ENCODE measurements around the gene PIM3. TPM values are rescaled to one million over a fixed set of nuclear protein-coding genes. Genes with fewer than 3 reads are reported as not detected.
A peak's percentile ranks its signal among the peaks of the same experiment; 100 is the strongest.

The PIM3 gene
- total RNA-seq, 1 donor, result 19.9 TPM

- no peaks in the 10 kb centered on the region for H3K9me3 ChIP-seq (ENCODE audit: low read depth, low read length)
- H3K36me3 ChIP-seq (ENCODE audit: insufficient read depth, low read length), result no peaks in the 10 kb centered on the region
- no peak for DNase-seq (ENCODE audit: insufficient read length, low spot score, missing footprints)
- TF ChIP-seq CTCF (IDR thresholded peaks at IDR 0.05; ENCODE audit: extremely low read depth, low read depth, low read length), result no peak
- H2AFZ ChIP-seq (ENCODE audit: low read length), result no peak overlapping the region
- H3K4me2 ChIP-seq (ENCODE audit: insufficient read depth, low read length), result no peak overlapping the region
- peaks cover 3% of the 10 kb centered on the region for H3K4me1 ChIP-seq (ENCODE audit: insufficient read depth, low read length)
- H3K27ac ChIP-seq (ENCODE audit: low read depth, low read length), result no peak overlapping the region
- no peaks in the 10 kb centered on the region for H3K27me3 ChIP-seq (ENCODE audit: insufficient read depth, low read length)
- H3K79me2 ChIP-seq (ENCODE audit: insufficient read depth, low read length), result no peaks in the 10 kb centered on the region
- no peak overlapping the region for H3K4me3 ChIP-seq (ENCODE audit: insufficient read depth, low read length)
- H4K20me1 ChIP-seq (ENCODE audit: insufficient read depth, low read length), result no peaks in the 10 kb centered on the region
Measured at GRCh38 chr22:49935561-49935960, 25.0 kb upstream of the PIM3 start.

- Histone ChIP-seq H3K9me3 (ENCODE audit: low read depth, low read length) (no peaks in the 10 kb centered on the region), H3K27ac (ENCODE audit: low read depth, low read length) (no peak overlapping the region), H3K4me3 (ENCODE audit: insufficient read depth, low read length) (peak overlapping the region; percentile 25), H3K4me1 (ENCODE audit: insufficient read depth, low read length) (peaks cover 3% of the 10 kb centered on the region), H4K20me1 (ENCODE audit: insufficient read depth, low read length) (no peaks in the 10 kb centered on the region), H2AFZ (ENCODE audit: low read length) (no peak overlapping the region), H3K79me2 (ENCODE audit: insufficient read depth, low read length) (no peaks in the 10 kb centered on the region), H3K27me3 (ENCODE audit: insufficient read depth, low read length) (no peaks in the 10 kb centered on the region), H3K36me3 (ENCODE audit: insufficient read depth, low read length) (no peaks in the 10 kb centered on the region), H3K4me2 (ENCODE audit: insufficient read depth, low read length) (peak overlapping the region; percentile 36)
- TF ChIP-seq CTCF (IDR thresholded peaks at IDR 0.05; ENCODE audit: extremely low read depth, low read depth, low read length), result no peak
- DNase-seq (ENCODE audit: insufficient read length, low spot score, missing footprints), result peak; percentile 97
Measured at GRCh38 chr22:49936018-49936972, 24.3 kb upstream of the PIM3 start.

- H3K9me3 ChIP-seq (ENCODE audit: low read depth, low read length), result no peaks in the 10 kb centered on the region
- no peaks in the 10 kb centered on the region for H3K27me3 ChIP-seq (ENCODE audit: insufficient read depth, low read length)
- H3K4me1 ChIP-seq (ENCODE audit: insufficient read depth, low read length), result peaks cover 3% of the 10 kb centered on the region
- TF ChIP-seq CTCF (IDR thresholded peaks at IDR 0.05; ENCODE audit: extremely low read depth, low read depth, low read length), result no peak
- no peak for DNase-seq (ENCODE audit: insufficient read length, low spot score, missing footprints)
- no peak overlapping the region for H3K27ac ChIP-seq (ENCODE audit: low read depth, low read length)
- H4K20me1 ChIP-seq (ENCODE audit: insufficient read depth, low read length), result no peaks in the 10 kb centered on the region
- H3K79me2 ChIP-seq (ENCODE audit: insufficient read depth, low read length), result no peaks in the 10 kb centered on the region
- no peak overlapping the region for H3K4me2 ChIP-seq (ENCODE audit: insufficient read depth, low read length)
- H2AFZ ChIP-seq (ENCODE audit: low read length), result no peak overlapping the region
- no peak overlapping the region for H3K4me3 ChIP-seq (ENCODE audit: insufficient read depth, low read length)
- H3K36me3 ChIP-seq (ENCODE audit: insufficient read depth, low read length), result no peaks in the 10 kb centered on the region
Measured at GRCh38 chr22:49936973-49937757, 23.4 kb upstream of the PIM3 start.

All from osteoblast (primary cell).